Tibial artery (tissue), 4 donors: ENCODE results near the gene HEBP1.
"Not testable (repeated sequence)": the region's sequence is repeated elsewhere in the genome, so short reads cannot be mapped to it uniquely, and the experiment has no call there.

Experiments
- DNase-seq, 2 donors: peaks; one replicate each; pipeline ENCODE4 v3.0.0-alpha.2; 2019
- H3K27ac ChIP-seq, 2 donors: fragments of 200-600 bp; sonication (generic) in 1 of 2; 1 replicate in 1 of 2; 2 replicates in 1 of 2; pipeline ENCODE4 v1.5.1; 2018 to 2019; ENCODE audit warnings: mild to moderate bottlenecking in 1 of 2
- H3K27me3 ChIP-seq, 2 donors: fragments of 200-600 bp; sonication (generic) in 1 of 2; one replicate each; pipeline versions ENCODE4 v1.5.1 to v1.6.0; 2016 to 2019
- H3K36me3 ChIP-seq, 3 donors: fragments of 200-600 bp; sonication (generic) in 2 of 3; one replicate each; pipeline ENCODE4 v1.5.1; 2016 to 2019; ENCODE audit warnings: mild to moderate bottlenecking in 2 of 3
- H3K4me1 ChIP-seq, 4 donors: fragments of 200-600 bp; sonication (generic) in 2 of 4; 1 replicate in 3 of 4; 2 replicates in 1 of 4; pipeline ENCODE4 v1.5.1; 2016 to 2019
- H3K4me3 ChIP-seq, 2 donors: fragments of 200-600 bp; sonication (generic) in 1 of 2; 1 replicate in 1 of 2; 2 replicates in 1 of 2; pipeline ENCODE4 v1.5.1; 2018 to 2019; ENCODE audit warnings: mild to moderate bottlenecking in 2 of 2
- H3K9me3 ChIP-seq, 3 donors: fragments of 200-600 bp; sonication (generic) in 1 of 3; one replicate each; pipeline ENCODE4 v1.5.1; 2016 to 2019
- CTCF ChIP-seq, 2 experiments: fragments of 200-600 bp in 1 of 2; fragments of 450-650 bp in 1 of 2; IDR thresholded peaks; one replicate each; pipeline ENCODE4 v1.5.1; 2017 to 2019; ENCODE audit warnings: antibody characterized with exemption in 2 of 2, mild to moderate bottlenecking in 1 of 2, moderate library complexity in 1 of 2
- intact Hi-C: fragments of 100-400 bp; cut with DNase I; formaldehyde crosslinking; loops from one replicate; pipeline ENCODE4 v1.15.0; 2023; ENCODE audit warnings: low total_unique reads

Gene HEBP1

GRCh38 chr12:13036881-13037280 lies 36.8 kb upstream of the HEBP1 start:
- H3K9me3 ChIP-seq, result no peaks in the 10 kb centered on the region
- intact Hi-C loops, result no loop called here
- no peaks in the 10 kb centered on the region for H3K36me3 ChIP-seq
- no peaks in the 10 kb centered on the region for H3K27me3 ChIP-seq
- DNase-seq, result no peak
- no peaks in the 10 kb centered on the region for H3K4me1 ChIP-seq
- H3K4me3 ChIP-seq, result no peak overlapping the region
- TF ChIP-seq CTCF (IDR thresholded peaks at IDR 0.05), result no peak
- no peak overlapping the region for H3K27ac ChIP-seq

GRCh38 chr12:13035335-13035734 lies 35.3 kb upstream of the HEBP1 start:
- DNase-seq, H3K27ac ChIP-seq, H3K4me3 ChIP-seq, H3K9me3 ChIP-seq, H3K4me1 ChIP-seq, H3K36me3 ChIP-seq, intact Hi-C loops, H3K27me3 ChIP-seq: not testable (repeated sequence)

- Histone ChIP-seq H3K4me1 (no peaks in the 10 kb centered on the region), H3K9me3 (no peaks in the 10 kb centered on the region), H3K27ac (no peak overlapping the region), H3K36me3 (no peaks in the 10 kb centered on the region), H3K27me3 (no peaks in the 10 kb centered on the region), H3K4me3 (no peak overlapping the region)
- no peak for DNase-seq
- intact Hi-C loops, result no loop called here
- TF ChIP-seq CTCF (IDR thresholded peaks at IDR 0.05), result no peak
Measured at GRCh38 chr12:13033476-13033875, 33.4 kb upstream of the HEBP1 start.

- intact Hi-C loops, result no loop called here
- Histone ChIP-seq H3K36me3 (no peaks in the 10 kb centered on the region), H3K4me1 (no peaks in the 10 kb centered on the region), H3K4me3 (no peak overlapping the region), H3K27ac (no peak overlapping the region), H3K27me3 (no peaks in the 10 kb centered on the region), H3K9me3 (no peaks in the 10 kb centered on the region)
- no peak for TF ChIP-seq CTCF (IDR thresholded peaks at IDR 0.05)
- no peak for DNase-seq
Measured at GRCh38 chr12:13032164-13032563, 32.1 kb upstream of the HEBP1 start.

GRCh38 chr12:13030541-13031291 lies 30.7 kb upstream of the HEBP1 start:
- DNase-seq, result no peak
- intact Hi-C loops, result no loop called here
- H3K27me3 ChIP-seq, result no peaks in the 10 kb centered on the region

More at GRCh38 chr12:13030541-13031291, 30.7 kb upstream of the HEBP1 start:
- no peaks in the 10 kb centered on the region for H3K36me3 ChIP-seq
- no peak for TF ChIP-seq CTCF (IDR thresholded peaks at IDR 0.05)
- no peak overlapping the region for H3K4me3 ChIP-seq
- H3K9me3 ChIP-seq, result no peaks in the 10 kb centered on the region
- H3K4me1 ChIP-seq, result peaks cover 0 to 7% (median 0%) of the 10 kb centered on the region in 4 donors
- H3K27ac ChIP-seq, result no peak overlapping the region
